ENCODE data around the gene PPM1J. TPM values are rescaled to one million over a fixed set of nuclear protein-coding genes. Genes with fewer than 3 reads are reported as not detected.

The PPM1J gene
- total RNA-seq, 1 donor from 2014 or later = 7.9 TPM

- TF ChIP-seq POLR2A (IDR thresholded peaks at IDR 0.05) (no peak), POLR2AphosphoS5 (IDR thresholded peaks at IDR 0.05; ENCODE audit: insufficient read depth in 1 of 2, low read depth in 1 of 2) (no peak), CTCF (IDR thresholded peaks at IDR 0.05) (no peak)
- peaks cover 0 to 19% of the 10 kb centered on the region in 2 donors for H3K36me3 ChIP-seq
- H3K4me1 ChIP-seq = peaks cover 24% of the 10 kb centered on the region
- H3K27ac ChIP-seq = no peak overlapping the region
- intact Hi-C loops (cut with DNase I) = no loop called here
- H3K27me3 ChIP-seq = no peaks in the 10 kb centered on the region
- no peak for DNase-seq (ENCODE audit: extremely low spot score in 2 of 2)
- no peaks in the 10 kb centered on the region for H3K9me3 ChIP-seq
- no peak overlapping the region for H3K4me3 ChIP-seq
Measured at GRCh38 chr1:112686835-112687234, 28.3 kb downstream of the PPM1J start.

- no peak for DNase-seq (ENCODE audit: extremely low spot score in 2 of 2)
- Histone ChIP-seq H3K4me3 (no peak overlapping the region), H3K9me3 (no peaks in the 10 kb centered on the region), H3K36me3 (peaks cover 0 to 15% of the 10 kb centered on the region in 2 donors), H3K4me1 (peaks cover 24% of the 10 kb centered on the region), H3K27me3 (no peaks in the 10 kb centered on the region), H3K27ac (no peak overlapping the region)
- intact Hi-C loops (cut with DNase I) = no loop called here
- TF ChIP-seq POLR2A (IDR thresholded peaks at IDR 0.05) (no peak), CTCF (IDR thresholded peaks at IDR 0.05) (no peak), POLR2AphosphoS5 (IDR thresholded peaks at IDR 0.05; ENCODE audit: insufficient read depth in 1 of 2, low read depth in 1 of 2) (no peak)
Measured at GRCh38 chr1:112686417-112686816, 28.7 kb downstream of the PPM1J start.

- no peak overlapping the region for H3K27ac ChIP-seq
- H3K36me3 ChIP-seq = peaks cover 0 to 13% of the 10 kb centered on the region in 2 donors
- DNase-seq (ENCODE audit: extremely low spot score in 2 of 2) = no peak
- TF ChIP-seq CTCF (IDR thresholded peaks at IDR 0.05) (no peak), POLR2AphosphoS5 (IDR thresholded peaks at IDR 0.05; ENCODE audit: insufficient read depth in 1 of 2, low read depth in 1 of 2) (no peak), POLR2A (IDR thresholded peaks at IDR 0.05) (no peak)
- H3K27me3 ChIP-seq = no peaks in the 10 kb centered on the region
- H3K4me3 ChIP-seq = no peak overlapping the region
- H3K4me1 ChIP-seq = peaks cover 24% of the 10 kb centered on the region
- H3K9me3 ChIP-seq = no peaks in the 10 kb centered on the region
- intact Hi-C loops (cut with DNase I) = no loop called here
Measured at GRCh38 chr1:112685913-112686312, 29.2 kb downstream of the PPM1J start.

GRCh38 chr1:112678605-112679004 lies 36.5 kb downstream of the PPM1J start:
- TF ChIP-seq CTCF (IDR thresholded peaks at IDR 0.05) (no peak), POLR2AphosphoS5 (IDR thresholded peaks at IDR 0.05; ENCODE audit: insufficient read depth in 1 of 2, low read depth in 1 of 2) (no peak), POLR2A (IDR thresholded peaks at IDR 0.05) (no peak)
- Histone ChIP-seq H3K27me3 (no peaks in the 10 kb centered on the region), H3K4me1 (peaks cover 25% of the 10 kb centered on the region), H3K27ac (no peak overlapping the region), H3K4me3 (no peak overlapping the region), H3K9me3 (no peaks in the 10 kb centered on the region), H3K36me3 (no peaks in the 10 kb centered on the region)
- intact Hi-C loops (cut with DNase I) = no loop called here
- no peak for DNase-seq (ENCODE audit: extremely low spot score in 2 of 2)

- peaks cover 30% of the 10 kb centered on the region for H3K4me1 ChIP-seq
- no peaks in the 10 kb centered on the region for H3K36me3 ChIP-seq
- no peak overlapping the region for H3K27ac ChIP-seq
- intact Hi-C loops (cut with DNase I) = no loop called here
- H3K4me3 ChIP-seq = no peak overlapping the region
- DNase-seq (ENCODE audit: extremely low spot score in 2 of 2) = no peak
- H3K27me3 ChIP-seq = no peaks in the 10 kb centered on the region
- TF ChIP-seq POLR2AphosphoS5 (IDR thresholded peaks at IDR 0.05; ENCODE audit: insufficient read depth in 1 of 2, low read depth in 1 of 2) (no peak), CTCF (IDR thresholded peaks at IDR 0.05) (no peak), POLR2A (IDR thresholded peaks at IDR 0.05) (no peak)
- no peaks in the 10 kb centered on the region for H3K9me3 ChIP-seq
Measured at GRCh38 chr1:112677501-112677900, 37.6 kb downstream of the PPM1J start.
